Fibroblast of pulmonary artery (primary cell): Measurements from ENCODE around the gene HMCN1.
A peak's percentile ranks its signal among the peaks of the same experiment; 100 is the strongest.

Experiments used
- DNase-seq: peaks from one replicate; pipeline ENCODE4 v3.0.0-alpha.2; 2010; ENCODE audit warnings: low read depth
- H3K4me3 ChIP-seq: replicated peaks from 2 replicates; pipeline ENCODE4 v1.5.1; 2011; ENCODE audit warnings: low read depth, mild to moderate bottlenecking, control low read depth, low read length, moderate library complexity
- CTCF ChIP-seq: IDR thresholded peaks from 2 replicates; pipeline ENCODE4 v1.5.1; 2011; ENCODE audit warnings: mild to moderate bottlenecking, control low read depth, low read length, inconsistent platforms; ENCODE audit errors: missing control alignments

Gene HMCN1

DNA sequence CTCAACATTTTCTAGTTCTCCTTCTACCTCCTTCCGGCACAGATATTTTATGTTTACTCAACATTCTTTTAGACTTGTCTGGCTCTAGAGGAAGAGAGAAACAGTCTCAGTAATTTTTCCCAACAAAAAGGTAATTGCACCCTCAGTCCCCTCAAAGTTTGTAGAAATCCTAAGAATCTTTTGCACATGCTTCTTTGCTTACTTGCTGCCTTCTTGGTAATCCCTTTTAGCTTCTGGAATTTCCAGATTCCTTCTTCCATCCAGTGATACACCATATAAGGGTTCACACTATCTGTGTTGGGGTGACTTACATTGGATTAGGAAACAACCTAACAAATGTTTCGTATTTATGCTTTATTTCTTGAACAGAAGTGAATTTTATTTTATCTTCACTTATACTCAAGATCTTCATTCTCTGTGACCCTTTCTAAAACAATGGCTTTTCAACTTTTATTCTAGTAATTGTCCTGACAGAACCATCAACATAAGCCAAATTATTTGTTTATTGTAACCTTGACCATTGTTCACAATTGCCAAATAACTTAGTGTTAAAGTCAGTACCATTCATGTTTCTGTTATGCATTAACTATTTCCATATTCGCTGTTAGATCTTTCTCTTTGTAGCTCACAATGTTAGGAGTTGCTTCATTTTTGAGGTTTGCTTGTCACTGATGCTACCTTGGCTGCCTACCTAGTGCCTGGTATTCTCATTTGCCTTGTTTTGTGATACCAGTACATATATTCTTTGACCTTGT, 238.1 kb downstream of the HMCN1 start:
- DNase-seq = no peak
- no peak overlapping the region for H3K4me3 ChIP-seq
- no peak for TF ChIP-seq CTCF

DNA sequence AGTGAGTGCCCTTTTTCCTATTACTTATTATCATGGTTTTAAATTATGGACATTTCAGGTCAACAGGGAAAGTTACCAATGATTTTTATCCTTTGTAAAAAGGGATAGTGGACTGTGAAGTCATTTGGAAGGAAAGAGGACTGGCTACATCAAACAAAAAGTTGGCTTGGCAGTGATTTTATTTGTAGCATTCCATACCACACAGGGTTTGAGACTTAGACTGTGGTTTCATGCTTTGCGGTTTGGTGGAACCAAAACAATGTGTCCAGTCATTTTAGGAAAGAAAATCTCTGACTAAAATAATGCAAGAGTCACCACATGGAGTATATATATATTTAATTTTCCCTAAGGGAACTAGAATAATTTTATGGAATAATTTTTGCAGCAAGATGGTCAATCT, 239.5 kb downstream of the HMCN1 start:
- DNase-seq = peak; percentile 79
- no peak for TF ChIP-seq CTCF

GRCh38 chr1:185974367-185975170, 240.4 kb downstream of the HMCN1 start:
- H3K4me3 ChIP-seq = no peak overlapping the region
- no peak for DNase-seq
- TF ChIP-seq CTCF = no peak

More for the DNA sequence above, 239.5 kb downstream of the HMCN1 start:
- H3K4me3 ChIP-seq = no peak overlapping the region

DNA sequence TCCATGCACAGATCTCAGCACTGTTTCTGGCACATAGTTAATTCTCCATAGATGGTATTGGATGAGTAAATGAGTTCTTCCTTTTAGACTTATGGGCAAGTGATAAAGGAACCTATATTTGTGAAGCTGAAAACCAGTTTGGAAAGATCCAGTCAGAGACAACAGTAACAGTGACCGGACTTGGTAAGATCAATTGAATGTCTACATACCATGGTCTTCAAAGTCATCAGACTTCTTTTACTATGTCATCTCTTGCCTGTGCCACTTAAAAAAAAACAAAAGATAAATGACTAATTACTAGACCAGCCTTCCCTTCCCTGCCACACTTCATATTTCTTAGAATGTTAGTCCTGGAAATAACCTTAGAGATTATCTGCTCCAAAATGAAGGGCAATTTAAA, 246.7 kb downstream of the HMCN1 start:
- TF ChIP-seq CTCF = no peak
- DNase-seq = no peak
- H3K4me3 ChIP-seq = no peak overlapping the region

DNA sequence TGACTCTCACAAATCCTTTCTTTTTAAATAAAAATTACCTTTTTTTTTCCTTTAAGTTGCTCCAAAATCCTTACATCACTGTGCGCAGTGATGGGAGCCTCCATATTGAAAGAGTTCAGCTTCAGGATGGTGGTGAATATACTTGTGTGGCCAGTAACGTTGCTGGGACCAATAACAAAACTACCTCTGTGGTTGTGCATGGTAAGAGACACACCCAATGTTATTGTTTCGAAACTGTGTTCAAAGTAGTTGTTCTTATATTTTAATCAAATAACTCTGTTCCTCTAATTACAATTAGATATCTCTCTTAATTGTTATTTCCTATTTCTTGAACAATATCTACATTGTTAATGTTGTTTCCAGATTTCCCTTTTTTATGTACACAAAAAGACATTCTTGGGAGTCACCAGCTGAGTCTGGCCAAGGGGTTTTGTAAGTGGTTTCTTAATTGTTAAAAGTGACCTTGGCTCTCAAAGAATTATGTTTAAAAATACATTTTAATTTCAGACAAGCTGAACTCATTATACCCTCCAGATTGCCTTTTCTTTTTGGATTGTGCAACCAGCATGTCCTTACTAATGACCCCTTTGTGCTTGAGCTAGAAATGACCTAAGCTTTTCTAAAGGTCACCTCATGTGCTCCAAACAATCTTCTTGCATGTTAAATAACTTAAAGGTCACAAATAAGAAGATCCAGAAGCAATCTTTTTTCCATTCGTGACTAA, 250.1 kb downstream of the HMCN1 start:
- DNase-seq = no peak
- no peak for TF ChIP-seq CTCF
- no peak overlapping the region for H3K4me3 ChIP-seq

- TF ChIP-seq CTCF = no peak
- no peak overlapping the region for H3K4me3 ChIP-seq
- DNase-seq = no peak
Measured at GRCh38 chr1:185987611-185988321, 253.6 kb downstream of the HMCN1 start.
